SIG-M5 treated with dmso at 0.1 percent for 504 hours (cell line): ENCODE results near the gene HLA-DQA2.
A peak's percentile ranks its signal among the peaks of the same experiment; 100 is the strongest.
"Not testable (repeated sequence)": the region's sequence is repeated elsewhere in the genome, so short reads cannot be mapped to it uniquely, and the experiment has no call there.

Experiments
- DNase-seq: peaks from one replicate; lab custom pipeline; 2025; ENCODE audit not compliant: unreplicated experiment; lab: John Stamatoyannopoulos, UW

HLA-DQA2 gene

DNA sequence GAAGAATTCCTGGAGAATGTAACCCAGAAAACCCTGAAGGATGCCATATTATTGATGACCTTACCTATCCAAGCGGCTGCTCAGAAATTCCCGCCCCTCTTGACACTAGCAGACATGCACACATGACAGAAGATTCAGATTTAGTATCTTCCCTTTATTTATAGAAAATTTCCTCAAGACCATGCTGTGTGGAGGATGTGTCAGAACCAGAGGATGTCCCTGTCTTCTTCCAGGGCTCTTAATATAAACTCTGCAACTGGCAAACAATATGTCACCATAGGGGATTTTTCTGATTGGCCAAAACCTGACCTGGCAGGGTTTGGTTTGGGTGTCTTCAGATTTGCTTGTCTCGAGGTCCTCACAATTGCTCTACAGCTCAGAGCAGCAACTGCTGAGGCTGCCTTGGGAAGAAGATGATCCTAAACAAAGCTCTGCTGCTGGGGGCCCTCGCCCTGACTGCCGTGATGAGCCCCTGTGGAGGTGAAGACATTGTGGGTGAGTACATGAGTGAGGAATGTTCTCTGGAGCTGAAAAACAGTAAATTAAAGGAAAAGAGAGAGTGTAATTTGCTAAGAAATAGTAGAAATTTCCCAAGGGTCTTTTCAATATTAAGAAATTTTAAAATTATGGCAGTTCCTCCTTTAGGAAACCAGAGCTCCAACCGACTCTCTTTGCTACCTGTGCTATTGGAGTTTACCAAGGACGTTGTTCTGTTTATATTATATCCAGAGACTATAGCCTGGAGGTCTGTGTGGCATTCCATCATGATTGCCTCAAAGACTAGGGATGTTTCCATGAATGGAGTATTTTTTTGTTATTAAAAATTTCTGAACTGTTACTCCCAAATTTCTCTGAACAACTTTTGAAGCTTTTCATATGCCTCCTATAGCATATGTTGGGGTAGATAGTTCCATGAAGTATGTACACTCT is at the start of gene HLA-DQA2:
TSS of gene HLA-DQA2 (plus strand) at position 361 of the 930 bp plus-strand sequence. CDS start at position 414, 53 bp downstream.
- DNase-seq, result no peak

GRCh38 chr6:32692019-32692418 is 49.2 kb upstream of the HLA-DQA2 start:
- DNase-seq, result no peak

GRCh38 chr6:32697031-32697430 is 44.2 kb upstream of the HLA-DQA2 start:
- DNase-seq, result no peak

DNA sequence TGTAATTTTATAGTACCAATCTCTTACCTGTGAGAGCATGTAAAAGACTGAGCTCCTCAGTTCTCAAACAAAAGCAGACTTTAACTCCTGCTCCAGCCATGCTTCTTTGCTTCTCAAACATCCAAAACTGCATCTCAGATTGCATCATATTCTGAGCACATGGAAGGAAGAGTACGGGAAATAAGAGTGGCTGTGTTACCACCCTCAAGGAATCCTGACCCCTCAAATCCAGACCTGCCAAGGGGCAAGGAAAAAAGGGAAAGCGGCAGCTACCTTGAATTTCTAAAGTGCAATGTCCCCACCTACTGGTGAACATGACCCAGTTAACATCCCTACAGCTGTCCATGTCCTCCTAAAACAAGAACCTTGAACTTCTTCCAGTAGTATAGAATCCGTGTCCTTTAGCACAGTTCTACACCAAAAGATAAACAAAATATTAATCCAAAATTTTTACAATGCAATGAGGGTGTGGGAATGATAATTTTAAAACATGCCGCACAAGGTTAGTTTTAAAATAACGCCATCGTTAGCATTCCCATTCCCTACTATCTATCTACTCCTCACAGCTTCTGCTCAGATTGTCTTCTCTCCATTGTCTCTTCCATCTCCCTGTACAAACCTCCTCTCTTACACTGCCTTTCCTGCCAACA is 40.7 kb upstream of the HLA-DQA2 start:
- DNase-seq, result peak; percentile 23

GRCh38 chr6:32703347-32703746 is 37.8 kb upstream of the HLA-DQA2 start:
- DNase-seq, result no peak

GRCh38 chr6:32705164-32705563 is 36.0 kb upstream of the HLA-DQA2 start:
- DNase-seq, result not testable (repeated sequence)

DNA sequence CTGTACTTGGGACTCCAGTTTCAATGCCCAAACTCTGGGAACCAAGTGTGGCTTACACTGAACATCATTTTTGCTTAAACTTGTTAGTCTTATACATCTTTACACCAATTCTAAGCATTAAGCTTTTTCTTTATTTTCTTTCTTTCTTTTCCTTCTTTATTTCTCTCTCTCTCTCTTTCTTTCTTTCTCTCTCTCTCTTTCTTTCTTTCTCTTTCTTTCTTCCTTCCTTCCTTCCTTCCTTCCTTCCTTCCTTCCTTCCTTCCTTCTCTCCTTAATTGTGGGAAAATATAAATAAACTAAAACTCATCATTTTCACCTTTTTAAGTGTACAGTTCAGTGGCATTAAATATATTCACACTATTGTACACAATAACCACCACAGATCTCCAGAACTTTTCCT is 31.6 kb upstream of the HLA-DQA2 start:
- no peak for DNase-seq

DNA sequence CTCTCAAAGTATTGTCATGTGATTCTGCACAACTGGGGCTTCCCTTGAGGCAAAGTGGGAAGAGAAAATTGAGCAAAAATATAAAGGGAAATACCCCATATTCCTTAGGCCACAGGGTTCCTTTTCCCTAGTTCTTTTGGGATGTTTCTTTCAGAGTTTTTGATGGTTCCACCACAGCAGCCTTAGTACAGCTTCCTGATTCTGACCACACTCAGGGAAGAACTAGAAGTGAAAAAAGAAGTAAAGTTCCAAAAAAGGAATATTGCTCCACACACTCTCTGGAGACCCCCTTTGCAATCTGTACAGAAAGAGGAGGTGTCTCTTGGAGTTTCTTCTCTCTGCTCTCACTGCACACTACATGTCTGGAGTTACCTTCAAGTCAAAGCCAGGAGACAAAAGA is 27.9 kb upstream of the HLA-DQA2 start:
- DNase-seq, result no peak

DNA sequence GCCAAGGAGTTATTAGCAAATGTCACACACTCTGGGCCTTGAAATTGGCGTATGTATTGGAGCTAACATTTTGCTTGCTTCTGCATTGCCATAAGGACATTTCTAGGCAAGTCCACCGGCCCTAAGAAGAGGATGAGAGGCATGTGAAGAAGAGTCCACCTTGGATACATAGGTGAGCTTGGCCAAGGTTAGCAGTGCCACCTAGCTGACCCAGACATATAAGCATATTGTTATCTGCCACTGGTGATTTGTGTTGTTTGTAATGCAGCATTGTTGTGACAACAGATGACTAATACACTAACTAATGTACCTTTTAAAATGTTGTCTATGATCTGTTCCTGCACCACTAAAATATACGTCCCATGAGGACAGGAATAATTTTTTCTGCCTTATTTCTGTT is 24.8 kb upstream of the HLA-DQA2 start:
- no peak for DNase-seq

GRCh38 chr6:32718879-32719278 is 22.3 kb upstream of the HLA-DQA2 start:
- DNase-seq, result no peak

GRCh38 chr6:32738126-32738525 is 3.1 kb upstream of the HLA-DQA2 start:
- DNase-seq, result no peak

GRCh38 chr6:32742374-32742773 is 1.2 kb downstream of the HLA-DQA2 start:
- DNase-seq, result no peak

DNA sequence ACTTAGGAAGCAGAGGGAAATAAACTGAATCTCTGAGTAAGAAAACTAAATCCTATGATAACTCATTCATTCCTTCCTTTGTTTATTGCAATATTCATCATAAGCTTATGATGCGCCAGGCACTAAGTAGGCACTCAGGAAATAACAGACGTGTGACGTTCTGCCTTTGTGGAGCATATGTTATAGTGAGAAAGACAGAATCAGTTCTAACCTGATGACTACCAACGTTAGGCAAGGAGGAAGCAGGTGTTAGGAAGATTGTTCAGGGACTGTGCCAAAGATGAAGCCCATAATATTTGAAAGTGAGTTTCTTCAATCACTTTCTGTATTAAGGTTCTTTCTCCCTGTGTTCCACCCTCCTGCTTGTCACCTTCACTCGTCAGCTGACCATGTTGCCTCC is 3.6 kb downstream of the HLA-DQA2 start:
- DNase-seq, result no peak

DNA sequence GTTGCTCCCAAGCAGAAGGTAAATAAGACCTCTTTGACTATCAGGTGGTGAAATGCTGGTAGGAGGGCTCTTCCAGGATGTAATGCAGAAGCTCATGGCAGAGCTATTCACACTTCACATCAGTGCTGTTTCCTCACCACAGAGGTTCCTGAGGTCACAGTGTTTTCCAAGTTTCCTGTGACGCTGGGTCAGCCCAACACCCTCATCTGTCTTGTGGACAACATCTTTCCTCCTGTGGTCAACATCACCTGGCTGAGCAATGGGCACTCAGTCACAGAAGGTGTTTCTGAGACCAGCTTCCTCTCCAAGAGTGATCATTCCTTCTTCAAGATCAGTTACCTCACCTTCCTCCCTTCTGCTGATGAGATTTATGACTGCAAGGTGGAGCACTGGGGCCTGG is 4.5 kb downstream of the HLA-DQA2 start:
- not testable (repeated sequence) for DNase-seq

DNA sequence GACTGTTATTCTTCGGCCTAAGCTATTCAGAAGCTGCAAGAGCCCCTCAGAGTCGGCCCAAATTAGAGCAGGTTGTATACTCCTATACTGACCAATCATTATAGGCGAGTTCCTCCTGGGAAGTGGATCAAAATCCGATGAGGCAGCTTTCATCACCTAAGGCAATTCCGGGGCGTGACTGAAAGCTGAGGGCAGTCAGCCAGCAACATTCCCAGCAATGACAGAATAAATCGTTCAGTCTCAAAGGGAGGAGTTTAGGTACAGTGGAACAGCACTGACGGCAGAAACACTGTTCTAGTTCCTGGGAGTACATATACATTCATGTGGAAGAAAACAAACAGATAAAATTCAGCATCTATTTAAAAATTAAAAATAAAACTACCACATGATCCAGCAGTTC is 11.4 kb downstream of the HLA-DQA2 start:
- DNase-seq, result no peak

GRCh38 chr6:32759669-32760068 is 18.5 kb downstream of the HLA-DQA2 start:
- no peak for DNase-seq

GRCh38 chr6:32761072-32761471 is 19.9 kb downstream of the HLA-DQA2 start:
- DNase-seq, result no peak

GRCh38 chr6:32761548-32761947 is 20.4 kb downstream of the HLA-DQA2 start:
- DNase-seq, result no peak

- DNase-seq, result no peak
These were observed 22.2 kb downstream of the HLA-DQA2 start, which contains the start of gene HLA-DQB2 for GRCh38 chr6:32763421-32763820. TSS of gene HLA-DQB2 (minus strand) at chr6:32763532. CDS start at chr6:32763470, 62 bp downstream.

GRCh38 chr6:32764048-32764447 is 22.9 kb downstream of the HLA-DQA2 start:
- no peak for DNase-seq

- DNase-seq, result no peak
These were observed 31.5 kb downstream of the HLA-DQA2 start for GRCh38 chr6:32772656-32773055.

GRCh38 chr6:32774426-32774825 is 33.2 kb downstream of the HLA-DQA2 start:
- no peak for DNase-seq
